ENCODE results near the gene TRAF3IP3.

TRAF3IP3 gene

DNA sequence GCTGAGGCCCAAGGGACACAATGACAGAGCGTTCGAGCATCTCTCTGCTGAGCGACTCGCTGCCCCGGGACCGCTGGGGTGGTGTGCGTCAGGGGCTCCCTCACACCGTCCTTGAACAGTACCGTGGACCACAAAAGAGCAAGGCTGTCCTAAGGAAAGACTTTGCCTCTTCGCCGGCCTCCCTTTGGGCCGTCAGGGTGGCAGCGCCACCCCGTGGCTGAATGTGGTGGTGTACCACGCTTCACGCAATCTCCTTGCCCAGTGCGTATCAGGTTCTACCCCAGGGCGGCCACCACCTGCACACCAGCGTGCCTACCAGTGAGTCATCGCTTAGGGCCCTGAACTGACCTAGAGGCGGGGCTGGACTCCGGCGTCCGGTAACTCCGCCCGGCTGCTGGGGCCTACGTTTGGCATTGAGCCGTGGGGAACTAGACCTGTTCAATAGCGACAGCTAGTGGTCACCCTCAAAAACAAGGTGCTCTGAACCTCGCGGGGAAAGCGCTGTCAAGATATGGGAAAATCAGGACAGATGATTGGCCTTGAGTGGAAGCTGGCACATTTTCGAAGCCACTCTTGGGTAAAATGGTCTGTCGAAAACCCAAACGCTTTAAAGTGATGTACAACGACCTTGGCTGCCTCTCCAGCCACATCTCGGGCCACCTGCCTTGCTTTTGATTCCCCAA, 8.1 kb upstream of the TRAF3IP3 start:
- TF ChIP-seq, protein P1, sequence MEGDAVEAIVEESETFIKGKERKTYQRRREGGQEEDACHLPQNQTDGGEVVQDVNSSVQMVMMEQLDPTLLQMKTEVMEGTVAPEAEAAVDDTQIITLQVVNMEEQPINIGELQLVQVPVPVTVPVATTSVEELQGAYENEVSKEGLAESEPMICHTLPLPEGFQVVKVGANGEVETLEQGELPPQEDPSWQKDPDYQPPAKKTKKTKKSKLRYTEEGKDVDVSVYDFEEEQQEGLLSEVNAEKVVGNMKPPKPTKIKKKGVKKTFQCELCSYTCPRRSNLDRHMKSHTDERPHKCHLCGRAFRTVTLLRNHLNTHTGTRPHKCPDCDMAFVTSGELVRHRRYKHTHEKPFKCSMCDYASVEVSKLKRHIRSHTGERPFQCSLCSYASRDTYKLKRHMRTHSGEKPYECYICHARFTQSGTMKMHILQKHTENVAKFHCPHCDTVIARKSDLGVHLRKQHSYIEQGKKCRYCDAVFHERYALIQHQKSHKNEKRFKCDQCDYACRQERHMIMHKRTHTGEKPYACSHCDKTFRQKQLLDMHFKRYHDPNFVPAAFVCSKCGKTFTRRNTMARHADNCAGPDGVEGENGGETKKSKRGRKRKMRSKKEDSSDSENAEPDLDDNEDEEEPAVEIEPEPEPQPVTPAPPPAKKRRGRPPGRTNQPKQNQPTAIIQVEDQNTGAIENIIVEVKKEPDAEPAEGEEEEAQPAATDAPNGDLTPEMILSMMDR (IDR thresholded peaks at IDR 0.05; ENCODE audit: borderline replicate concordance, insufficient read depth, low read depth, low read length): peak; percentile 76
- peak overlapping the region; percentile 1 for H3K4me3 ChIP-seq (ENCODE audit: low read depth, low read length)

DNA sequence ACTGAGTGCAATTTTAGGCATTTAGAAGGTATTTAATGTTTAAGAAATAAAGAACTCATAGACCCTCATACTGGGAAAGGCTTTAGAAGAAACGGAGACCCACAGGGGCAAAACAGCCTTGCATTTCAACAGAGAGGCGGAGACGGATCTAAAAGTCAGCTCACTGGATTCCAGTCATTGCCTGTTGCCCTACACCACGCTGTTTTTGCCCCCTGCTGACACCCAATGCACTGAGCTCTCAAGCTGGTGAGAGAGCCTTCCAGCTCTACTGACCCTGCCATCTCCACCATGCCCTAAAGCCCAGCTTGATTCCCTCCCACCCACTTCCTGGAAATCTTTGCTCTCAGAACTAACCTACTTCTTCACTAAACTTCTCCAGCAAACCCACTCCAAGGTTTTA, 7.2 kb upstream of the TRAF3IP3 start:
- TF ChIP-seq, protein P1 (IDR thresholded peaks at IDR 0.05; ENCODE audit: borderline replicate concordance, insufficient read depth, low read depth, low read length): no peak
- no peak overlapping the region for H3K4me3 ChIP-seq (ENCODE audit: low read depth, low read length)

DNA sequence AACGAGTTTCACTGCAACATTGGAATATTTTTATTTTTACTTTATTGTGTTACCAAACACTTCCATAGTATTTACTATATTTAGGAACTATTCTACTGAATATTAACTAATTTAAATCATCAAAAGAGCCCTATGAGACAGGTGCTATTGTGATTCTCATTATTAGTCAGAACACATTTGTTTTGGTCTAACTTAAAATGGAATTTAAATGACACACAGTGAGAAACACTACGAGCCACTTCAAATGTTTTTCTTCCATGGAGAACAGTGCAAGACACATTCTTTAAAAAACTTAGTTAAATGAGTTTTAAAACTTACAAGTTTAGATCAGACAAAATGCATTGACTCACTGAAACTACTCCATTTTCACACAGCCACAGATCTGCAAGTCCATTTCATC, 6.6 kb upstream of the TRAF3IP3 start:
- TF ChIP-seq, protein P1 (IDR thresholded peaks at IDR 0.05; ENCODE audit: borderline replicate concordance, insufficient read depth, low read depth, low read length): no peak

DNA sequence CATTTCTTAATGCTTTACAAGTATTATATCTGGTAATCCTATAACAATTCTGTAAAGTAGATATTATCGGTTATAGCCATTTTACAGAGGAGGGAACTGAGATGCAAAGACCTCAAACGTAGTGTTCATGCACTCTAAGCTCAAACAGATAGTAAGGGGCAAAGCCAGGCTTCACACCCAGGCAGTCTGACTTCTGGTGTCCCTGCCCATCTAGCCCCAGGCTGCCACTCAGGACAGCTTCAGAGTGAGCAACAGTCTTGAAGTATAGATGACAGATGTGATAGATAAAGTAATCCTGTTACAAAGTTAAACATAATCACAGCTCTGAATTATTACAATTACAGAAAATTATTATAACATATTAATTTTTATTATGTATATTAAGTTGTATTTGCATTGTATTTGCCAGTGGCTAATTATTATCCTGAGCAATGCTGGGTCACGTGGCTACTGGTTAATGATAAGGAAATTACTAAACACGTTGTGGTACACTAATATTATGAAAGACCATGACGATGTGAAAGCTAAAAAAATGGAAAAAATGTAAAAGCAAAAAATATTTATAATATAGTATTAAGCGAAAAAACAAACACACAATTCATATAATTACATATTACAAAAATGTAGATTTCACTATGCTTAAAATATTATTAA, 6.1 kb upstream of the TRAF3IP3 start:
- TF ChIP-seq, protein P1 (IDR thresholded peaks at IDR 0.05; ENCODE audit: borderline replicate concordance, insufficient read depth, low read depth, low read length): no peak
- no peak overlapping the region for H3K4me3 ChIP-seq (ENCODE audit: low read depth, low read length)

More for the DNA sequence above, 6.6 kb upstream of the TRAF3IP3 start:
- no peak overlapping the region for H3K4me3 ChIP-seq (ENCODE audit: low read depth, low read length)

DNA sequence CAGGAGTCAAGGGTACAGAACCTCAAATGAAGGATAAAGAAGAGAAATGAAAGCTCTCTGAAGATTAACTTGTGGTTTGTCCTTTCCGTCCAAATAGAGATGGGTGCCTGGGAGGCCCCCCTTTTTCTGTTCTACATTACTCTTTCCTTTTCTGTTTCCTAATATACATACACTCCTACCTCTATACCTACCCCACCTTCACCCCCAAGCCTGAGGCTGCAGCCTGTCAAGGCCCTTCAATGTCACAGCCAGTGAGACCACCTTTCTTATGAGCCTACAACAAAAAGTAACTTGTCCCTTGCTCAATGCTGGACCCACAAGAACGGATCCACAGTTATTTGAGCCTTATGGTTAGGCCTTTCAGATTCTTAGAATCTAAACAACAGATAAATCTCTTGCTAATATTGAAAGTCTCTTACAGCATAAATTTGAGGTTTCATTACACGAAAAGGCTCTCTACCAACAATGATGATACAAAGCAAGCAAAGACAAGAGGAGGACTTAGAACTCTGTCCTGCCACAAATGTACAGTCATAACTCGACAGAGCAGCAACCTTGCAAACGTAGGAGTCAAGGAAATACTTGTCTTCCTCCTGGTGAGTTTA, 4.1 kb upstream of the TRAF3IP3 start:
- no peak overlapping the region for H3K4me3 ChIP-seq (ENCODE audit: low read depth, low read length)
- TF ChIP-seq, protein P1 (IDR thresholded peaks at IDR 0.05; ENCODE audit: borderline replicate concordance, insufficient read depth, low read depth, low read length): no peak

DNA sequence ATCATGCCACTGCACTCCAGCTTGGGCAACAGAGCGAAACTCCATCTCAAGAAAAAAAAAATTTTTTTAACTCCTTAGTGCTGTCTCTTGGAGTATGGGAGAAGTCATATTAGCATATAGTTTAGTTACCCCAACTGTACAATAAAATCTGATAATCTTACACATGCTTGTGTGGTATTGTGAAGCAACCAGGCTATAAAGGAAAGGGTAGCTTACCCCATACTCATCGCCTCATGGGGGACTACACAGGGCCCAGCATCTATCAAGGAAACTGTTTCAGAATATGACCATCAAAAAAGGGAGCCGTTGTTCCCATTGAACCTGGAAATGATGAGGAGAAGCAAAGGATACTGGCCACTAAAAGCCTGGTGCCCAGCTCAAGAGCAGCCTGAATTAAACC, 3.0 kb upstream of the TRAF3IP3 start:
- H3K4me3 ChIP-seq (ENCODE audit: low read depth, low read length): no peak overlapping the region

More for the DNA sequence above, 3.0 kb upstream of the TRAF3IP3 start:
- TF ChIP-seq, protein P1 (IDR thresholded peaks at IDR 0.05; ENCODE audit: borderline replicate concordance, insufficient read depth, low read depth, low read length): no peak
